ENCODE results near the gene SLC38A3.

SLC38A3 gene

DNA sequence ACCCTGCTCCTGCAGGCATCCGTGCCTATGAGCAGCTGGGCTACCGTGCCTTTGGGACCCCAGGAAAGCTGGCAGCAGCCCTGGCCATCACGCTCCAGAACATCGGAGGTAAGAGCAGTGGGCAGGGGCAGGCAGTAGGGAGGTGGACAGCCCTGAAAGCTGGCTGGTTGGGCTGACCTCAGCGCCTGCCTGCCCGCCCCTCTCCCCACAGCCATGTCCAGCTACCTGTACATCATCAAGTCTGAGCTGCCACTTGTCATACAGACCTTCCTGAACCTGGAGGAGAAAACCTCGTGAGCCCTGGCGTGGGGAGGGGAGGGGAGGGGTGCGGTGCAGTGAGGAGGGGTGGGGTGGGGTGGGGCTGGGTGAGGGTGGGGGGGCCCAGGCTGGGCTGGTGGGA, 10.5 kb downstream of the SLC38A3 start:
- DNase-seq (ENCODE audit: low read depth): no peak
- no peak overlapping the region for H3K4me3 ChIP-seq (ENCODE audit: low read depth, low read length)
- TF ChIP-seq, protein P1, sequence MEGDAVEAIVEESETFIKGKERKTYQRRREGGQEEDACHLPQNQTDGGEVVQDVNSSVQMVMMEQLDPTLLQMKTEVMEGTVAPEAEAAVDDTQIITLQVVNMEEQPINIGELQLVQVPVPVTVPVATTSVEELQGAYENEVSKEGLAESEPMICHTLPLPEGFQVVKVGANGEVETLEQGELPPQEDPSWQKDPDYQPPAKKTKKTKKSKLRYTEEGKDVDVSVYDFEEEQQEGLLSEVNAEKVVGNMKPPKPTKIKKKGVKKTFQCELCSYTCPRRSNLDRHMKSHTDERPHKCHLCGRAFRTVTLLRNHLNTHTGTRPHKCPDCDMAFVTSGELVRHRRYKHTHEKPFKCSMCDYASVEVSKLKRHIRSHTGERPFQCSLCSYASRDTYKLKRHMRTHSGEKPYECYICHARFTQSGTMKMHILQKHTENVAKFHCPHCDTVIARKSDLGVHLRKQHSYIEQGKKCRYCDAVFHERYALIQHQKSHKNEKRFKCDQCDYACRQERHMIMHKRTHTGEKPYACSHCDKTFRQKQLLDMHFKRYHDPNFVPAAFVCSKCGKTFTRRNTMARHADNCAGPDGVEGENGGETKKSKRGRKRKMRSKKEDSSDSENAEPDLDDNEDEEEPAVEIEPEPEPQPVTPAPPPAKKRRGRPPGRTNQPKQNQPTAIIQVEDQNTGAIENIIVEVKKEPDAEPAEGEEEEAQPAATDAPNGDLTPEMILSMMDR (conservative IDR thresholded peaks at IDR 0.05; ENCODE audit: low read depth, low read length): no peak

DNA sequence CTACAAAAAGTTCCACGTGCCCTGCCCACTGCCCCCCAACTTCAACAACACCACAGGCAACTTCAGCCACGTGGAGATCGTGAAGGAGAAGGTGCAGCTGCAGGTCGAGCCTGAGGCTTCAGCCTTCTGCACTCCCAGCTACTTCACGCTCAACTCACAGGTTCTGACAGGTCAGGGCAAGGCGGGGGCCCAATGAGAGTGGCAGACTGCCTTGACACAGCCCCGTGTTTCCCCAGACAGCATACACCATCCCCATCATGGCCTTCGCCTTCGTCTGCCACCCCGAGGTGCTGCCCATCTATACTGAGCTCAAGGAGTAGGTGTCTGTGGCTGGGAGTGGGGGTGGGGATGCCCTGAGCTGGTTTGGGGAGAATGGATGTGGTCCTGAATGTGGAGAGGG, 12.6 kb downstream of the SLC38A3 start:
- DNase-seq (ENCODE audit: low read depth): no peak
- no peak overlapping the region for H3K4me3 ChIP-seq (ENCODE audit: low read depth, low read length)
- TF ChIP-seq, protein P1 (conservative IDR thresholded peaks at IDR 0.05; ENCODE audit: low read depth, low read length): no peak

DNA sequence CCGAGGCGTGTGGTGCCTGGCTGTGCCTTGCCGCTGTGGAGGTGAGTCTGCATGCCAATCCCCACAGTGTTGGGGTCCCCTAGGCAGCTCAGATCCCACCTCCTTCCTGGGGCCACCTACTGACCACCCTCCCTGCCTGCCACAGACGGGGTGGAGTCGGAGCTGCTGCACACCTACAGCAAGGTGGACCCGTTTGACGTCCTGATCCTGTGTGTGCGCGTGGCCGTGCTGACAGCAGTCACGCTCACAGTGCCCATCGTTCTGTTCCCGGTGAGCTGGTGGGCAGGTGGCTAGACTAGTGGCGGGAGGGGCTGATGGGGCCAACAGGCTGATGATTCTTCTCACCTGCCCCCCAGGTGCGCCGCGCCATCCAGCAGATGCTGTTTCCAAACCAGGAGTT, 13.4 kb downstream of the SLC38A3 start:
- H3K4me3 ChIP-seq (ENCODE audit: low read depth, low read length): no peak overlapping the region
- TF ChIP-seq, protein P1 (conservative IDR thresholded peaks at IDR 0.05; ENCODE audit: low read depth, low read length): no peak
- DNase-seq (ENCODE audit: low read depth): no peak

DNA sequence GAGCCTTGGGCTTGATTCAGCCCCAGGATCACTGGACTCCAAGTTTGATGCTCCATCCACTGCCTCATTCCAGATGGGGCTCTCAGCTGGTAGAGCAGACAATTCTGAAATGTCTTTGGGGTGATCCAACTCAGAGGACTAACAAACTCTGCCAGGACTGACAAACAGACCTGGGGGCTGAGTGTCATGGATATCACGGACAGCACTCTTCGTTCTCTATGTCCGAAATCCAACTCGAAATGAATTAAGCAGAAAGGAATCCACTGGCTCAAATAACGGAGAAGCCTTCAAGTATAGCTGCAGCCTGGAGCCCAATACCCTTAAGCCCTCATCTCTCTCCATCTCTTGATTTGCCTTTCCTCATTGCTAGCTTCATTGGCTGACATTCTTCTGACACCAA, 14.2 kb downstream of the SLC38A3 start:
- no peak overlapping the region for H3K4me3 ChIP-seq (ENCODE audit: low read depth, low read length)
- TF ChIP-seq, protein P1 (conservative IDR thresholded peaks at IDR 0.05; ENCODE audit: low read depth, low read length): no peak
- DNase-seq (ENCODE audit: low read depth): no peak

DNA sequence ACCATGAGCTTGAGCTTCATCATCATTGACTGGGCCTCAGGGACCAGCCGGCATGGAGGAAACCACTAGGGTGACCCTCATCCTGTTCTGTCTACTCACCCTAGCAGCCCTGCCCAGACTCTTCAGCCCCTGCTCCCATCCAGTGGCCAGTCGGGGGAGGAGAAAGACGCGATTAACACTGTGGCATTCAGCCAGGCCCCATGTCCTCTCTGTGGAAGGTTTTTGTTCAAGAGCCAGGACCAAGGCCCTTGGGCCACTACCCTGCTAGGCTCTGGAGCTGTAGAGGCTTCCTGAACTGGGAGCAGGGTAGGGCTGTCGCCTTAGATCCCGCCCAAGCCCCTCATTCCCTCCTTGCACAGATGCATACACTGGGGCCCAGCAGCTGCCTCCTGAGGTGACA, 15.0 kb downstream of the SLC38A3 start:
- no peak for DNase-seq (ENCODE audit: low read depth)
- TF ChIP-seq, protein P1 (conservative IDR thresholded peaks at IDR 0.05; ENCODE audit: low read depth, low read length): no peak
- H3K4me3 ChIP-seq (ENCODE audit: low read depth, low read length): no peak overlapping the region

DNA sequence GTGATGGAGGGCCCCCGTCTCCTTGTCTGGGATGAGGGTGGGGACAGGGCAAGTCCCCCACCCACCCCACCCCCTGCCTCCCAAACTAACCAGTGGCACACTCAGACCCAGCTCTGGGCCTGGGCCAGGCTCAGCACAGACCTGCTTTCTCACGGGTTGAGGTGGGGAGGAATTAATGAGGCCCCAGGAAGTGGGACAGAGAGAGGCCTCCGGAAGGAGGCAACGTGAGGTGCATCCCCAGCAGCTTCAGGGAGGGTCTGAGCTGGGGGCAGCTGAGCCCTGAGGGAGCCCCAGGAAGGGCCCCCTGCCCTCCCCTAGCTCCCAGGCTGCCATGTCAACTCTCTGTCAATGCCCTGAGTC, 16.0 kb downstream of the SLC38A3 start:
- TF ChIP-seq, protein P1 (conservative IDR thresholded peaks at IDR 0.05; ENCODE audit: low read depth, low read length): no peak
- H3K4me3 ChIP-seq (ENCODE audit: low read depth, low read length): no peak overlapping the region
- DNase-seq (ENCODE audit: low read depth): no peak

DNA sequence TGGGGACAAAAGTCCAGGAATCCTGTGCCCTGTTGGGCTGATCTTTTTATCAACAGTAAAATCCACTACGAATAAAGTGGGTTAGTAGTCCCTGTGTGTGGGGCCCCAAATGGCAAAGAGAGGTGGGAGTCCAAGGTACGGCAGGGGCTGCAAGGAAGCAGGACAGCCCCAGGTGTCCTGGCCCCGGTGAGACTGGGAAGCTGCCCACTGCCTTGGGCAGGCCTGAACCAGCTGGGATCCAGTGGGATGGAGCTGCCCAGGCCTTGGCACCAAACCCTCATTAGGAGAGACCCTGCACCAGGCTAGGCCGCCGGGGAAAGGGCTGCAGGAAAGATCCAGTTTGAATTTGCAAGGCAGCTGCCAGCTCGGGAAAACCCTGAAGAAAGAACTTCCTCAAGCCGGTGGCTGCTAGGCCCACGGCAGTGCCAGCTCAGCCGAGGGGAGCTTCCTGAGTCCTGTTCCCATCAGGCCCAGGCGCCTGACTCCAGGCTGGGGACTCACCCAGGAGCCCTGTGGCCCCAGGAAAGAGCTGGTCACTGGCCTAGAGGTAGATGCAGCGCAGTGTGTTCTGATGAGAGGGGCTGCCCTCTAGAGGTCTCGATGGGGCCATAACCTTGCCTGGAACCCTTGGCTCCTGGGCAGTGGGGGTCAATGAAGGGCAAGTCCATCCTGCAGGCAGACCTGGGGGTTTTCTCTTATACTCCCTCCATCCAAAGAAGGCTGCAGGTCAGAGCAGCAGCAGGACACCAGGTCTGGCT, 16.5 kb downstream of the SLC38A3 start:
- TF ChIP-seq, protein P1 (conservative IDR thresholded peaks at IDR 0.05; ENCODE audit: low read depth, low read length): no peak
- no peak for DNase-seq (ENCODE audit: low read depth)
- no peak overlapping the region for H3K4me3 ChIP-seq (ENCODE audit: low read depth, low read length)

All from choroid plexus epithelial cell (primary cell).